WTC11 (cell line): ENCODE results near the gene LYL1. TPM values are rescaled to one million over a fixed set of nuclear protein-coding genes. Genes with fewer than 3 reads are reported as not detected.

ENCODE experiments used
- ATAC-seq: fragments of 200-7000 bp; cut with Tn5 transposase; 2 replicates; pipeline ENCODE4 v1.10.0; 2021; ENCODE audit warnings: mild to moderate bottlenecking, moderate library complexity
- CTCF ChIA-PET: fragments of 300-600 bp; sonication (Branson Sonifier 250); formaldehyde crosslinking; loops from one replicate; lab custom pipeline; 2021; ENCODE audit warnings: antibody characterized with exemption; lab: Charles Lee
- POLR2A ChIA-PET: fragments of 350-600 bp; sonication (Branson Sonifier 250); formaldehyde crosslinking; loops from one replicate; lab custom pipeline; 2021; ENCODE audit warnings: antibody characterized with exemption; lab: Charles Lee
- DNase-seq: peaks from one replicate; pipeline ENCODE4 v3.0.0; 2021; ENCODE audit warnings: low spot score
- H3K27ac Mint-ChIP-seq: 2 replicates; pipeline ENCODE4 v1.8.0; 2021; ENCODE audit warnings: mixed read lengths
- H3K27me3 Mint-ChIP-seq: 2 replicates; pipeline ENCODE4 v1.8.0; 2021; ENCODE audit warnings: low read depth, mild to moderate bottlenecking, moderate library complexity, mixed read lengths
- H3K36me3 Mint-ChIP-seq: 2 replicates; pipeline ENCODE4 v1.8.0; 2021; ENCODE audit warnings: mixed read lengths
- H3K4me1 Mint-ChIP-seq: 2 replicates; pipeline ENCODE4 v1.8.0; 2022; ENCODE audit warnings: mixed read lengths
- H3K4me3 Mint-ChIP-seq: 2 replicates; pipeline ENCODE4 v1.8.0; 2021; ENCODE audit warnings: mild to moderate bottlenecking, moderate library complexity, mixed read lengths
- H3K9me3 Mint-ChIP-seq: 2 replicates; pipeline ENCODE4 v1.8.0; 2021; ENCODE audit warnings: mixed read lengths
- AFF4 ChIP-seq: sonication (generic); formaldehyde crosslinking; IDR thresholded peaks from 2 replicates; pipeline ENCODE4 v1.8.1; 2023; ENCODE audit warnings: mild to moderate bottlenecking, missing genetic modification reagents, borderline replicate concordance
- E2F1 ChIP-seq: sonication (generic); formaldehyde crosslinking; IDR thresholded peaks from 2 replicates; pipeline ENCODE4 v1.8.0; 2022; ENCODE audit warnings: mild to moderate bottlenecking, missing genetic modification reagents
- ELF4 ChIP-seq: sonication (generic); formaldehyde crosslinking; IDR thresholded peaks from 2 replicates; pipeline ENCODE4 v1.8.1; 2022; ENCODE audit warnings: low read depth, mild to moderate bottlenecking, moderate library complexity, missing genetic modification reagents
- ESRRA ChIP-seq: sonication (generic); formaldehyde crosslinking; IDR thresholded peaks from 2 replicates; pipeline ENCODE4 v1.8.1; 2022; ENCODE audit warnings: mild to moderate bottlenecking, missing genetic modification reagents, borderline replicate concordance
- ETV6 ChIP-seq: sonication (generic); formaldehyde crosslinking; IDR thresholded peaks from 2 replicates; pipeline ENCODE4 v1.8.1; 2022; ENCODE audit warnings: mild to moderate bottlenecking, missing genetic modification reagents
- FOXP1 ChIP-seq: sonication (generic); formaldehyde crosslinking; IDR thresholded peaks from 2 replicates; pipeline ENCODE4 v1.8.0; 2022; ENCODE audit warnings: missing genetic modification reagents, mild to moderate bottlenecking, moderate library complexity, borderline replicate concordance
- HMGXB4 ChIP-seq: sonication (generic); formaldehyde crosslinking; IDR thresholded peaks from 2 replicates; pipeline ENCODE4 v1.8.1; 2023; ENCODE audit warnings: mild to moderate bottlenecking, moderate library complexity, missing genetic modification reagents
- NFATC4 ChIP-seq: fragments of 250-450 bp; sonication (Bioruptor Pico); IDR thresholded peaks from 2 replicates; pipeline ENCODE4 v1.9.0; 2021; ENCODE audit warnings: mild to moderate bottlenecking
- NR1H2 ChIP-seq: sonication (generic); formaldehyde crosslinking; IDR thresholded peaks from 2 replicates; pipeline ENCODE4 v1.9.0; 2021; ENCODE audit warnings: mild to moderate bottlenecking, moderate library complexity, missing genetic modification reagents
- NR3C1 ChIP-seq: sonication (generic); formaldehyde crosslinking; conservative IDR thresholded peaks from 2 replicates; pipeline ENCODE4 v1.8.1; 2023; ENCODE audit warnings: low read depth, mild to moderate bottlenecking, missing genetic modification reagents
- OVOL2 ChIP-seq: fragments of 250-450 bp; sonication (Bioruptor Pico); IDR thresholded peaks from 2 replicates; pipeline ENCODE4 v1.9.0; 2021; ENCODE audit warnings: mild to moderate bottlenecking, borderline replicate concordance
- PREB ChIP-seq: sonication (generic); formaldehyde crosslinking; IDR thresholded peaks from 2 replicates; pipeline ENCODE4 v1.8.1; 2022; ENCODE audit warnings: mild to moderate bottlenecking, missing genetic modification reagents, moderate library complexity, borderline replicate concordance
- ZBTB21 ChIP-seq: sonication (generic); formaldehyde crosslinking; IDR thresholded peaks from 2 replicates; pipeline ENCODE4 v1.8.1; 2023; ENCODE audit warnings: mild to moderate bottlenecking, missing genetic modification reagents, borderline replicate concordance
- ZNF416 ChIP-seq: fragments of 250-450 bp; sonication (Bioruptor Pico); IDR thresholded peaks from 2 replicates; pipeline ENCODE4 v1.9.0; 2021; ENCODE audit warnings: mild to moderate bottlenecking, inconsistent platforms
- ZNF423 ChIP-seq: fragments of 250-450 bp; sonication (Bioruptor Pico); IDR thresholded peaks from 2 replicates; pipeline ENCODE4 v2.1.2; 2022; ENCODE audit warnings: mild to moderate bottlenecking, moderate library complexity
- ZNF425 ChIP-seq: fragments of 250-450 bp; sonication (Bioruptor Pico); conservative IDR thresholded peaks from 2 replicates; pipeline ENCODE4 v1.9.0; 2021; ENCODE audit warnings: mild to moderate bottlenecking
- ZNF512 ChIP-seq: sonication (generic); formaldehyde crosslinking; IDR thresholded peaks from 2 replicates; pipeline ENCODE4 v1.8.1; 2022; ENCODE audit warnings: missing genetic modification reagents, borderline replicate concordance
- ZNF532 ChIP-seq: fragments of 250-450 bp; sonication (Bioruptor Pico); IDR thresholded peaks from 2 replicates; pipeline ENCODE4 v1.9.0; 2021; ENCODE audit warnings: mild to moderate bottlenecking, borderline replicate concordance
- ZNF671 ChIP-seq: fragments of 250-450 bp; sonication (Bioruptor Pico); IDR thresholded peaks from 2 replicates; pipeline ENCODE4 v1.8.0; 2021; ENCODE audit warnings: mild to moderate bottlenecking
- total RNA-seq: library from RNA; stranded (reverse); gene quantifications from 3 replicates; pipeline ENCODE4 v1.2.3, GENCODE V29; 2021

The LYL1 gene
- total RNA-seq, 1 experiment from 2014 or later, result 1.2 TPM

GRCh38 chr19:13076787-13077186 lies 25.9 kb downstream of the LYL1 start (continued):
- TF ChIP-seq HMGXB4 (no peak), ZNF423 (CRISPR knock-in tag) (no peak), ZNF512 (CRISPR knock-in tag) (no peak), NR1H2 (CRISPR knock-in tag) (no peak), ELF4 (no peak), E2F1 (CRISPR knock-in tag) (no peak)

- CTCF ChIA-PET, result interaction anchor here (0.8 to 20.5 kb wide), 4 partner anchors 16 to 111 kb away, joined by 3 to 294 read pairs (median 48); no protein-coding TSS in a partner anchor
- Mint-ChIP-seq H3K27ac (no peak overlapping the region), H3K9me3 (no peaks in the 10 kb centered on the region), H3K4me1 (peaks cover 26% of the 10 kb centered on the region), H3K4me3 (no peak overlapping the region), H3K27me3 (peaks cover 34% of the 10 kb centered on the region), H3K36me3 (no peaks in the 10 kb centered on the region)
- TF ChIP-seq AFF4 (CRISPR knock-in tag) (no peak), ZNF416 (no peak), OVOL2 (CRISPR knock-in tag) (no peak), NR3C1 (no peak), ZBTB21 (CRISPR knock-in tag) (no peak), ESRRA (CRISPR knock-in tag) (no peak), FOXP1 (CRISPR knock-in tag) (no peak), ZNF425 (CRISPR knock-in tag) (no peak), ETV6 (CRISPR knock-in tag) (no peak), ZNF532 (no peak), NFATC4 (CRISPR knock-in tag) (no peak), ELF4 (no peak), ZNF671 (CRISPR knock-in tag) (no peak), PREB (CRISPR knock-in tag) (no peak)
- POLR2A ChIA-PET, result no interaction called here
- ATAC-seq (no peak), DNase-seq (no peak)
Measured at GRCh38 chr19:13076320-13076719, 26.3 kb downstream of the LYL1 start.
